Karpas-422 (cell line): ENCODE data around the gene DNAJC16. TPM values are rescaled to one million over a fixed set of nuclear protein-coding genes. Genes with fewer than 3 reads are reported as not detected.
A peak's percentile ranks its signal among the peaks of the same experiment; 100 is the strongest.

ENCODE experiments used
- DNase-seq: peaks from one replicate; pipeline ENCODE4 v3.0.0-alpha.2; 2015
- H2AFZ ChIP-seq: fragments of 200-600 bp; sonication (generic); 2 replicates; pipeline ENCODE4 v1.6.1; 2014; ENCODE audit warnings: antibody characterized with exemption, low read length, mixed read lengths
- H3K27ac ChIP-seq: fragments of 200-600 bp; sonication (generic); 2 replicates; pipeline ENCODE4 v1.5.1; 2014; ENCODE audit warnings: mild to moderate bottlenecking, low read length, moderate library complexity
- H3K27me3 ChIP-seq: fragments of 200-600 bp; sonication (generic); 2 replicates; pipeline ENCODE4 v1.6.1; 2014; ENCODE audit warnings: low read length, mixed read lengths
- H3K36me3 ChIP-seq: fragments of 200-600 bp; sonication (generic); 2 replicates; pipeline ENCODE4 v1.6.1; 2014; ENCODE audit warnings: low read length, mixed read lengths; ENCODE audit not compliant: insufficient read depth
- H3K4me1 ChIP-seq: fragments of 200-600 bp; sonication (generic); 2 replicates; pipeline ENCODE4 v1.6.1; 2014; ENCODE audit warnings: mild to moderate bottlenecking, low read length, mixed read lengths
- H3K4me2 ChIP-seq: fragments of 200-600 bp; sonication (generic); 2 replicates; pipeline ENCODE4 v1.6.1; 2014; ENCODE audit warnings: low read length, low read depth, mild to moderate bottlenecking; ENCODE audit not compliant: poor library complexity, severe bottlenecking
- H3K4me3 ChIP-seq: fragments of 200-600 bp; sonication (generic); 2 replicates; pipeline ENCODE4 v1.5.1; 2014; ENCODE audit warnings: mild to moderate bottlenecking, antibody characterized with exemption, low read length, mixed read lengths
- H3K79me2 ChIP-seq: fragments of 200-600 bp; sonication (generic); 2 replicates; pipeline ENCODE4 v1.6.1; 2014; ENCODE audit warnings: mild to moderate bottlenecking, low read length, mixed read lengths
- H3K9ac ChIP-seq: fragments of 200-600 bp; sonication (generic); 2 replicates; pipeline ENCODE4 v1.6.0; 2014; ENCODE audit warnings: low read length
- H3K9me2 ChIP-seq: fragments of 200-600 bp; sonication (generic), shearing (Covaris generic); replicated peaks from 2 replicates; pipeline ENCODE4 v1.6.0; 2014; ENCODE audit warnings: mild to moderate bottlenecking, low read length, moderate library complexity; ENCODE audit not compliant: insufficient read depth
- H3K9me3 ChIP-seq: fragments of 300-700, 200-600 bp; sonication (generic); 2 replicates; pipeline ENCODE4 v1.6.1; 2014; ENCODE audit warnings: low read length, mixed read lengths
- H4K20me1 ChIP-seq: fragments of 200-600 bp; sonication (generic); 2 replicates; pipeline ENCODE4 v1.6.1; 2014; ENCODE audit warnings: mild to moderate bottlenecking, antibody characterized with exemption, low read length, low read depth; ENCODE audit not compliant: insufficient read depth
- total RNA-seq: library from RNA; depleted of rRNA; stranded (reverse); fragments of >200 nt; shearing (Covaris generic); gene quantifications from 2 replicates; pipeline ENCODE4 v1.2.3, GENCODE V29; 2014; ENCODE audit warnings: low replicate concordance

DNAJC16 gene
- total RNA-seq, 1 experiment from 2014 or later, result 31.0 TPM

GRCh38 chr1:15523104-15524020 lies 3.3 kb upstream of the DNAJC16 start:
- Histone ChIP-seq H3K4me1 (peaks cover 34% of the 10 kb centered on the region), H3K4me3 (peak overlapping the region; percentile 89), H3K9me2 (no peaks in the 10 kb centered on the region), H4K20me1 (no peaks in the 10 kb centered on the region), H3K36me3 (no peaks in the 10 kb centered on the region), H3K79me2 (peaks cover 57% of the 10 kb centered on the region), H3K9me3 (no peaks in the 10 kb centered on the region), H3K27ac (peak overlapping the region; percentile 55), H3K9ac (peak overlapping the region; percentile 83), H3K4me2 (peak overlapping the region; percentile 82), H2AFZ (no peak overlapping the region), H3K27me3 (no peaks in the 10 kb centered on the region)
- peak; percentile 70 for DNase-seq

GRCh38 chr1:15524021-15524282 lies 2.7 kb upstream of the DNAJC16 start, which contains the start of gene CASP9:
CASP9 (minus strand) TSS chr1:15524215; CDS start chr1:15524200, 15 bp downstream.
- Histone ChIP-seq H3K4me1 (peaks cover 36% of the 10 kb centered on the region), H3K27ac (peak within 1 kb of the TSS; percentile 68), H3K27me3 (no peaks in the 10 kb centered on the region), H3K9ac (peak within 1 kb of the TSS; percentile 83), H3K4me3 (peak within 1 kb of the TSS; percentile 89), H3K9me2 (no peaks in the 10 kb centered on the region), H3K36me3 (no peaks in the 10 kb centered on the region), H3K9me3 (no peaks in the 10 kb centered on the region), H4K20me1 (no peaks in the 10 kb centered on the region), H2AFZ (peak within 1 kb of the TSS; percentile 59; the same call in 1 of the 2 replicates), H3K79me2 (peaks cover 59% of the 10 kb centered on the region), H3K4me2 (peak within 1 kb of the TSS; percentile 96)
- DNase-seq, result no peak

DNA sequence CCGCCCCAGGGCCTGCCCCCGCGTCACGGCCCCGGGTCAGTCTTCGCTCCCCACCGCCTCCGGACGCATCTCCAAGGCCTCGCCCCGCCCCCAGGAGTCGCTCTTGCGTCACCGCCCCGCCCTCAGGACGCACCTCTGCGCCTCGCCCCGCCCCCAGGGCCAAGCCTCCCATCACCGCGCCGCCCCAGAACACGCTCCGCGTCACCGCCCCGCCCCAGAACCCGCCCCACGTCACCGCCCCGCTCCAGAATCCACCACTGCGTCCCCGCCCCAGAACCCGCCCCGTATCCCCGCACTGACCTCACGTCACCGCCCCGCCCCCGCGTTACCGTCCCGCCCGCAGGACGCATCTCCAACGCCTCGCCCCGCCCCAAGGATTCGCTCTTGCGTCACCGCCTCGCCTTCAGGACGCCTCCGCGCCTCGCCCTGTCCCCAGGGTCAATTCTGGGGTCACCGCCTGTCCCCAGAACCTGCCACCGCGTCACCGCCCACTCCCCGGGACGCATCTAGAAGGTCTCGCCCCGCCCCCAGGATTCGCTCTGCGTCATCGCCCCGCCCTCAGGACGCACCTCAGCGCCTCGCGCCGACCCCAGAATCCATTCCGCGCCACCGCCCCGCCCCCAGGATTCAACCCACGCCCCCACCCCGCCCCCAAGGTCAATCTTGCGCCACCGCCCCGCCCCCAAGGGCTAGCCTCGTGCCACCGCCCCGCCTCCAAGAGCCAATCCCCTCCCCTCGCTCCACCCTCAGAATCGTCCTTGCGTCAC lies 2.2 kb upstream of the DNAJC16 start:
- H3K4me3 ChIP-seq, result peak overlapping the region; percentile 89; the same call in 1 of the 2 replicates
- peaks cover 60% of the 10 kb centered on the region for H3K79me2 ChIP-seq

GRCh38 chr1:15525050-15526020 lies 1.3 kb upstream of the DNAJC16 start:
- Histone ChIP-seq H3K9me3 (no peaks in the 10 kb centered on the region), H3K9ac (peak overlapping the region; percentile 80), H3K9me2 (no peaks in the 10 kb centered on the region), H3K36me3 (no peaks in the 10 kb centered on the region), H3K4me2 (peak overlapping the region; percentile 96), H4K20me1 (no peaks in the 10 kb centered on the region), H3K27me3 (no peaks in the 10 kb centered on the region), H3K4me3 (peak overlapping the region; percentile 88), H3K27ac (peak overlapping the region; percentile 68), H3K79me2 (peaks cover 58% of the 10 kb centered on the region), H3K4me1 (peaks cover 36% of the 10 kb centered on the region), H2AFZ (peak overlapping the region; percentile 59)
- peak; percentile 63 for DNase-seq

More for the DNA sequence above, 2.2 kb upstream of the DNAJC16 start:
- 0 out of 2 replicates have a peak overlapping the region, but pooled peaks have one; percentile 43 for H3K27ac ChIP-seq
- no peaks in the 10 kb centered on the region for H4K20me1 ChIP-seq
- H3K36me3 ChIP-seq, result no peaks in the 10 kb centered on the region
- DNase-seq, result peak; percentile 100
- peaks cover 36% of the 10 kb centered on the region for H3K4me1 ChIP-seq
- H3K9me3 ChIP-seq, result no peaks in the 10 kb centered on the region
- H3K4me2 ChIP-seq, result peak overlapping the region; percentile 35
- H3K9me2 ChIP-seq, result no peaks in the 10 kb centered on the region
- peak overlapping the region; percentile 83 for H3K9ac ChIP-seq
- no peaks in the 10 kb centered on the region for H3K27me3 ChIP-seq
- no peak overlapping the region for H2AFZ ChIP-seq

GRCh38 chr1:15526021-15526489 lies 593 bp upstream of the DNAJC16 start:
- no peaks in the 10 kb centered on the region for H3K9me2 ChIP-seq
- peak overlapping the region; percentile 96 for H3K4me2 ChIP-seq
- H3K4me3 ChIP-seq, result peak overlapping the region; percentile 88
- H3K9ac ChIP-seq, result peak overlapping the region; percentile 80
- peak; percentile 61 for DNase-seq
- peaks cover 60% of the 10 kb centered on the region for H3K79me2 ChIP-seq
- H4K20me1 ChIP-seq, result no peaks in the 10 kb centered on the region
- peaks cover 1% of the 10 kb centered on the region; the same call in 1 of the 2 replicates for H3K36me3 ChIP-seq
- H2AFZ ChIP-seq, result peak overlapping the region; percentile 59; the same call in 1 of the 2 replicates
- H3K27ac ChIP-seq, result peak overlapping the region; percentile 68
- H3K4me1 ChIP-seq, result peaks cover 36% of the 10 kb centered on the region
- H3K9me3 ChIP-seq, result no peaks in the 10 kb centered on the region
- no peaks in the 10 kb centered on the region for H3K27me3 ChIP-seq

DNA sequence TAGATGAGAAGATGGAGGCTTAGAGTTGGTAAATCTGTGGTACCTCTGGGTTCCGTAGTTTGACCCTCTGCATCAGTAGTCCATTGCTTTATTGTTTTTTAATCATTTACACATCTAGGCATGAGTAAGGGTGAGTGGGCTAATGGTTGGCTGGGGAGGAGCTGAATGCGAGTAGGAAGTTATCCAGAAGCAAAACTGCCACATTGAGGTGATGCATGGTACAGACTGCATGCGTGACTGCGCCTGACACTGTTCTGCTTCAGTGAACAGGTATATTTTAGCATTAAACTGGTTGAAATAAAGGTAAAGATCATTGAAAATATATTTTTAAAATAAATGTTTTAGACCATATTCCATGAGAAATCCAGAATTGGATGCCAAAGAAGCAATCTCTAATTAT lies 4.4 kb downstream of the DNAJC16 start:
- peaks cover 39% of the 10 kb centered on the region for H3K79me2 ChIP-seq
- H3K9me3 ChIP-seq, result no peaks in the 10 kb centered on the region
- H3K9me2 ChIP-seq, result no peaks in the 10 kb centered on the region
- no peaks in the 10 kb centered on the region for H4K20me1 ChIP-seq
- H3K4me1 ChIP-seq, result peaks cover 12% of the 10 kb centered on the region
- no peak overlapping the region for H3K4me2 ChIP-seq
- H3K27ac ChIP-seq, result no peak overlapping the region
- no peak overlapping the region for H3K4me3 ChIP-seq
- H3K27me3 ChIP-seq, result no peaks in the 10 kb centered on the region
- no peak overlapping the region for H2AFZ ChIP-seq
- no peak for DNase-seq
- H3K9ac ChIP-seq, result no peak overlapping the region
- peaks cover 5% of the 10 kb centered on the region; the same call in 1 of the 2 replicates for H3K36me3 ChIP-seq

DNA sequence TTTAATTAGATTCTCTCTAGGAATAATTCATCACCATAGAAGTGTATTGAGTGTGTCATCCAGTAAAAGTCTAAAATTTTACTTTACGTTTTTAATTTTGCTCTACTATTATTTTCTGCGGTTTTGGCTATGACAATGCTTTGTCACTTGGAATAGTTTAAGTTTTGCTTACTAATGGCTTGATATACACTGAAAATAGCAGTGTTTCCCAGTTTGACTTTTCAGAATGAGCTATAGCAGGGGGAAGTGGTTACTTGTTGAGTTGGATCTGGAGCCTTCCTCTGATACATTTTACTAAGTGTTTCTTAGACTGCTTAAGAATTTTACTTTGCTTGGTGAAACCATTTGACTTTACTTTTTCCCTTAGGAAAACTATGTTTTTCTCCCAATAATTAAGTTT lies 5.0 kb downstream of the DNAJC16 start:
- H2AFZ ChIP-seq, result no peak overlapping the region
- H3K79me2 ChIP-seq, result peaks cover 39% of the 10 kb centered on the region
- H3K9ac ChIP-seq, result no peak overlapping the region
- no peak overlapping the region for H3K4me2 ChIP-seq
- DNase-seq, result no peak
- H4K20me1 ChIP-seq, result no peaks in the 10 kb centered on the region
- no peak overlapping the region for H3K4me3 ChIP-seq
- H3K36me3 ChIP-seq, result peaks cover 8% of the 10 kb centered on the region; the same call in 1 of the 2 replicates
- H3K9me2 ChIP-seq, result no peaks in the 10 kb centered on the region
- H3K4me1 ChIP-seq, result peaks cover 11% of the 10 kb centered on the region
- no peaks in the 10 kb centered on the region for H3K9me3 ChIP-seq
- H3K27me3 ChIP-seq, result no peaks in the 10 kb centered on the region
- H3K27ac ChIP-seq, result no peak overlapping the region
